Skeletal muscle cell (primary cell): ENCODE measurements around the gene FDCSP.
"Not testable (repeated sequence)": the region's sequence is repeated elsewhere in the genome, so short reads cannot be mapped to it uniquely, and the experiment has no call there.

ENCODE experiments used
- DNase-seq: peaks from one replicate; pipeline ENCODE4 v3.0.0-alpha.2; 2010; ENCODE audit warnings: low read depth
- H3K4me3 ChIP-seq: 2 replicates; pipeline ENCODE4 v1.5.1; 2011; ENCODE audit warnings: low read depth, mild to moderate bottlenecking, control low read depth, low read length, moderate library complexity

FDCSP gene

GRCh38 chr4:70225824-70226223, at the start of gene FDCSP:
Gene FDCSP (plus strand): TSS chr4:70226124. CDS start chr4:70231195, 5,071 bp downstream.
- no peak for DNase-seq
- H3K4me3 ChIP-seq, result no peak within 1 kb of the TSS

GRCh38 chr4:70177090-70177489, 48.8 kb upstream of the FDCSP start:
- no peak overlapping the region for H3K4me3 ChIP-seq
- no peak for DNase-seq

- no peak for DNase-seq
Measured at GRCh38 chr4:70178075-70178660, 47.8 kb upstream of the FDCSP start.

GRCh38 chr4:70179811-70180210, 46.1 kb upstream of the FDCSP start:
- H3K4me3 ChIP-seq, result no peak overlapping the region
- no peak for DNase-seq

More at GRCh38 chr4:70178075-70178660, 47.8 kb upstream of the FDCSP start:
- no peak overlapping the region for H3K4me3 ChIP-seq

- DNase-seq, result no peak
- no peak overlapping the region for H3K4me3 ChIP-seq
Measured at GRCh38 chr4:70181864-70182263, 44.1 kb upstream of the FDCSP start.

- DNase-seq, result no peak
- no peak overlapping the region for H3K4me3 ChIP-seq
Measured at GRCh38 chr4:70182517-70183167, 43.3 kb upstream of the FDCSP start.

- peak; percentile 21 for DNase-seq
- H3K4me3 ChIP-seq, result no peak overlapping the region
Measured at GRCh38 chr4:70183168-70183939, 42.6 kb upstream of the FDCSP start.

- no peak for DNase-seq
- H3K4me3 ChIP-seq, result no peak overlapping the region
Measured at GRCh38 chr4:70183940-70184246, 42.0 kb upstream of the FDCSP start.

- DNase-seq, result no peak
- no peak overlapping the region for H3K4me3 ChIP-seq
Measured at GRCh38 chr4:70187216-70187615, 38.7 kb upstream of the FDCSP start.

GRCh38 chr4:70190579-70190978, 35.3 kb upstream of the FDCSP start:
- DNase-seq, result no peak
- no peak overlapping the region for H3K4me3 ChIP-seq

GRCh38 chr4:70191647-70192046, 34.3 kb upstream of the FDCSP start:
- no peak overlapping the region for H3K4me3 ChIP-seq
- DNase-seq, result no peak

GRCh38 chr4:70192895-70193294, 33.0 kb upstream of the FDCSP start:
- DNase-seq, result no peak
- no peak overlapping the region for H3K4me3 ChIP-seq

- DNase-seq, result no peak
- no peak within 1 kb of the TSS for H3K4me3 ChIP-seq
Measured at GRCh38 chr4:70195425-70195824, 30.5 kb upstream of the FDCSP start, which contains the start of gene ODAM. Gene ODAM (plus strand): TSS chr4:70195725. CDS start chr4:70196544, 819 bp downstream.

- no peak overlapping the region for H3K4me3 ChIP-seq
- DNase-seq, result no peak
Measured at GRCh38 chr4:70196857-70197256, 29.1 kb upstream of the FDCSP start.

- H3K4me3 ChIP-seq, result no peak overlapping the region
- no peak for DNase-seq
Measured at GRCh38 chr4:70197842-70198241, 28.1 kb upstream of the FDCSP start.

- DNase-seq, result no peak
Measured at GRCh38 chr4:70203601-70204000, 22.3 kb upstream of the FDCSP start.

GRCh38 chr4:70212752-70213151, 13.2 kb upstream of the FDCSP start:
- not testable (repeated sequence) for DNase-seq, H3K4me3 ChIP-seq

More at GRCh38 chr4:70203601-70204000, 22.3 kb upstream of the FDCSP start:
- H3K4me3 ChIP-seq, result no peak overlapping the region

GRCh38 chr4:70216109-70216508, 9.8 kb upstream of the FDCSP start:
- not testable (repeated sequence) for DNase-seq, H3K4me3 ChIP-seq

GRCh38 chr4:70216550-70216949, 9.4 kb upstream of the FDCSP start:
- H3K4me3 ChIP-seq, DNase-seq: not testable (repeated sequence)

GRCh38 chr4:70221389-70221788, 4.5 kb upstream of the FDCSP start:
- not testable (repeated sequence) for DNase-seq, H3K4me3 ChIP-seq

GRCh38 chr4:70221818-70222217, 4.1 kb upstream of the FDCSP start:
- not testable (repeated sequence) for DNase-seq, H3K4me3 ChIP-seq
